GM12878 (cell line): ENCODE measurements around the gene PCCB. TPM values are rescaled to one million over a fixed set of nuclear protein-coding genes. Genes with fewer than 3 reads are reported as not detected.

ENCODE experiments used
- ATAC-seq: fragments of 200-7000 bp; cut with Tn5 transposase; 3 replicates; pipeline ENCODE4 v1.9.1; 2020; ENCODE audit warnings: mild to moderate bottlenecking, moderate library complexity
- BruUV-seq: library from RNA; stranded (reverse); fragments of 400-500 nt; replicated peaks from 2 replicates; lab custom pipeline; 2021; lab: Mats Ljungman, UMichigan
- CTCF ChIA-PET: fragments of 300-600 bp; sonication (Branson Sonifier 250); formaldehyde crosslinking; extraction: SDS; loops from one replicate; lab custom pipeline; 2021; ENCODE audit warnings: inconsistent platforms; lab: Yijun Ruan, JAX
- POLR2A ChIA-PET: fragments of 350-600 bp; formaldehyde crosslinking; extraction: SDS; loops from one replicate; lab custom pipeline; 2021; ENCODE audit warnings: inconsistent platforms; lab: Charles Lee
- RAD21 ChIA-PET: fragments of 300-600 bp; sonication (Branson Sonifier 250); formaldehyde crosslinking; loops from one replicate; lab custom pipeline; 2023; ENCODE audit warnings: antibody characterized with exemption; ENCODE audit not compliant: unreplicated experiment; lab: Charles Lee
- SMC1A ChIA-PET: fragments of 300-600 bp; sonication (Branson Sonifier 250); formaldehyde crosslinking; loops from one replicate; lab custom pipeline; 2023; ENCODE audit not compliant: unreplicated experiment, uncharacterized antibody; lab: Charles Lee
- DNase-seq: peaks from one replicate; pipeline ENCODE4 v3.0.0-alpha.2; 2011; ENCODE audit warnings: low read depth, low spot score
- FAIRE-seq: peaks from 3 replicates; lab custom pipeline; 2011; peaks lifted over from hg19 to GRCh38; lab: Jason Lieb, UNC
- H2AFZ ChIP-seq: 2 replicates; pipeline ENCODE4 v1.6.0; 2011; ENCODE audit warnings: low read depth, low read length, control low read depth; ENCODE audit not compliant: control insufficient read depth
- H3K27ac ChIP-seq: 2 replicates; pipeline ENCODE4 v1.5.1; 2011; ENCODE audit warnings: control low read depth; ENCODE audit not compliant: control insufficient read depth, insufficient read depth
- H3K27me3 ChIP-seq, 2 experiments: replicated peaks in 1 of 2; 2 replicates each; pipeline versions ENCODE4 v1.6.0 to v1.6.1; 2011; ENCODE audit warnings: low read length in 1 of 2; ENCODE audit not compliant: control insufficient read depth in 2 of 2, insufficient read depth in 2 of 2
- H3K36me3 ChIP-seq, 2 experiments: 2 replicates each; pipeline ENCODE4 v1.5.1; 2011; ENCODE audit warnings: low read length in 1 of 2; ENCODE audit not compliant: control insufficient read depth in 2 of 2, insufficient read depth in 2 of 2
- H3K4me1 ChIP-seq: 2 replicates; pipeline ENCODE4 v1.6.1; 2011; ENCODE audit warnings: mild to moderate bottlenecking, low read length, moderate library complexity, mixed read lengths; ENCODE audit not compliant: control insufficient read depth, insufficient read depth
- H3K4me2 ChIP-seq: 2 replicates; pipeline ENCODE4 v1.6.0; 2011; ENCODE audit warnings: control low read depth; ENCODE audit not compliant: control insufficient read depth, insufficient read depth
- H3K4me3 ChIP-seq: fragments of 200-600 bp; sonication (generic); 2 replicates; pipeline ENCODE4 v1.5.1; 2016
- H3K79me2 ChIP-seq: 2 replicates; pipeline ENCODE4 v1.6.0; 2011; ENCODE audit warnings: low read length; ENCODE audit not compliant: control insufficient read depth, insufficient read depth
- H3K9ac ChIP-seq: 2 replicates; pipeline ENCODE4 v1.8.0; 2011; ENCODE audit warnings: low read length, control low read depth, mixed read lengths; ENCODE audit not compliant: control insufficient read depth, insufficient read depth
- H3K9me3 ChIP-seq: replicated peaks from 3 replicates; pipeline ENCODE4 v1.5.1; 2011; ENCODE audit warnings: mild to moderate bottlenecking, low read length; ENCODE audit not compliant: control insufficient read depth, insufficient read depth
- H4K20me1 ChIP-seq: 2 replicates; pipeline ENCODE4 v1.6.0; 2011; ENCODE audit not compliant: control insufficient read depth, insufficient read depth
- ASH2L ChIP-seq: fragments of 300-600, 200-600 bp; sonication (generic); IDR thresholded peaks from 2 replicates; pipeline ENCODE4 v1.6.1; 2017; ENCODE audit warnings: low read depth, mild to moderate bottlenecking, borderline replicate concordance
- CBFB ChIP-seq: IDR thresholded peaks from 2 replicates; pipeline ENCODE4 v1.6.1; 2016; ENCODE audit warnings: antibody characterized with exemption, low read depth
- CHD1 ChIP-seq: IDR thresholded peaks from 2 replicates; pipeline ENCODE4 v1.6.1; 2012; ENCODE audit warnings: low read depth, low read length, improper control_type of control experiment
- CREB1 ChIP-seq: IDR thresholded peaks from 2 replicates; pipeline ENCODE4 v1.6.1; 2012; ENCODE audit warnings: low read depth, mild to moderate bottlenecking, inconsistent platforms
- DPF2 ChIP-seq: fragments of 450-650 bp; IDR thresholded peaks from 2 replicates; pipeline ENCODE4 v1.6.1; 2017; ENCODE audit warnings: mild to moderate bottlenecking
- ELK1 ChIP-seq: IDR thresholded peaks from 2 replicates; pipeline ENCODE4 v1.6.1; 2012; ENCODE audit warnings: low read depth, low read length, improper control_type of control experiment
- FOXK2 ChIP-seq: fragments of 450-650 bp; IDR thresholded peaks from 2 replicates; pipeline ENCODE4 v1.6.1; 2017; ENCODE audit warnings: mild to moderate bottlenecking, moderate library complexity
- NR2F1 ChIP-seq: fragments of 450-650 bp; conservative IDR thresholded peaks from 2 replicates; pipeline ENCODE4 v1.6.1; 2017; ENCODE audit warnings: mild to moderate bottlenecking
- PAX5 ChIP-seq: IDR thresholded peaks from 2 replicates; pipeline ENCODE4 v1.6.1; 2011; ENCODE audit warnings: low read depth, low read length, borderline replicate concordance
- REST ChIP-seq: IDR thresholded peaks from 2 replicates; pipeline ENCODE4 v1.6.1; 2012; ENCODE audit warnings: mild to moderate bottlenecking, low read depth, low read length
- ZZZ3 ChIP-seq: IDR thresholded peaks from 2 replicates; pipeline ENCODE4 v1.6.1; 2011; ENCODE audit warnings: low read depth; ENCODE audit not compliant: control insufficient read depth, insufficient read length
- WGBS: methylation state at CpG from one replicate; pipeline ENCODE4 v1.1.6; 2016; ENCODE audit warnings: low lambda C conversion rate; ENCODE audit not compliant: insufficient replicate concordance, insufficient coverage; ENCODE audit errors: missing lambda C conversion rate; 5-methylcytosine and 5-hydroxymethylcytosine counted together
- in situ Hi-C: fragments of 300-500 bp; cut with MboI; formaldehyde crosslinking; loops from 9 replicates; pipeline ENCODE4 v1.14.3; 2018; ENCODE audit warnings: mixed read lengths
- intact Hi-C: fragments of 100-400 bp; cut with micrococcal nuclease; formaldehyde crosslinking; loops from one replicate; pipeline ENCODE4 v1.14.2; 2022; ENCODE audit not compliant: unreplicated experiment
- polyA plus RNA-seq, 11 experiments: library from polyadenylated mRNA; depleted of rRNA in 4 of 11; unstranded in 6 of 11; stranded (reverse) in 5 of 11; fragments of >200 nt; fragmentation: Nextera tagmentation in 4 of 11; fragmentation: Illumina TruSeq in 1 of 11; extraction: Ambion mirVana in 4 of 11; extraction: Trizol in 1 of 11; gene quantifications; 1 replicate in 1 of 11; 2 replicates in 10 of 11; pipeline versions ENCODE4 v1.2.1 to v1.2.3, GENCODE V29; 2011 to 2016; ENCODE audit warnings: inconsistent platforms in 2 of 11, missing spikeins in 2 of 11, low read depth in 1 of 11
- total RNA-seq, 4 experiments: library from RNA; depleted of rRNA in 3 of 4; stranded (reverse); fragments of >200 nt in 3 of 4; fragmentation: Illumina TruSeq in 1 of 4; extraction: Trizol in 1 of 4; gene quantifications; 2 replicates each; pipeline versions ENCODE4 v1.2.1 to v1.2.3, GENCODE V29; 2013 to 2021
- TF ChIP-seq, protein P1 (sequence below): fragments of 450-650 bp; IDR thresholded peaks from 2 replicates; pipeline ENCODE4 v1.6.1; 2018; ENCODE audit warnings: mild to moderate bottlenecking, low read depth, moderate library complexity; ENCODE audit not compliant: partially characterized antibody
- TF ChIP-seq, protein P2 (sequence below): IDR thresholded peaks from 2 replicates; pipeline ENCODE4 v1.6.1; 2012; ENCODE audit warnings: low read depth, low read length, improper control_type of control experiment
- TF ChIP-seq, protein P3 (sequence below): fragments of 450-650 bp; formaldehyde crosslinking; IDR thresholded peaks from 2 replicates; pipeline ENCODE4 v1.5.0; 2022; ENCODE audit warnings: mild to moderate bottlenecking, missing genetic modification characterization

The PCCB gene
- total and polyA plus RNA-seq, 10 of the 15 experiments (the other 5 are each of a cell fraction or from before 2014, with no cell fraction given): 67.2 to 133 (median 86.9) TPM

DNA sequence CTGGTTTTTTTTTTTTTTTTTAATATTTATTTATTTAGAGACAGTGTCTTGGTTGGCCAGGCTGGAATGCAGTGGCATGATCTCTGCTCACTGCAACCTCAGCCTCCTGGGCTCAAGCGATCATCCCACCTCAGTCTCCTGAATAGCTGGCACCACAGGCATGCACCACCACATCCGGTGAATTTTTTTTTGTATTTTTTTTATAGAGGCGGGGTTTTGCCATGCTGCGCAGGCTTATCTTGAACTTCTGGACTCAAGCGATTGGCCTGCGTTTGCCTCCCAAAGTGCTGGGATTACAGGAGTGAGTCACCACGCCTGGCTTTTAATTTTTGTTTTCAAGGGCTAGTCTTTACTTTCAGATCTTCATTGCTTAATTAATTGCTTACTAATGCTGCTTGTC, 13.1 kb downstream of the PCCB start:
- CTCF ChIA-PET: no interaction called here
- intact Hi-C loops (no loop called here), in situ Hi-C loops (no loop called here)
- RAD21 ChIA-PET: no interaction called here
- no peak overlapping the region for H3K4me2 ChIP-seq
- BruUV-seq: no TSS peak
- peaks cover 2 to 11% of the 10 kb centered on the region in 2 experiments for H3K36me3 ChIP-seq
- no peaks in the 10 kb centered on the region for H4K20me1 ChIP-seq
- no peak overlapping the region for H2AFZ ChIP-seq
- no peaks in the 10 kb centered on the region for H3K27me3 ChIP-seq
- DNase-seq (no peak), FAIRE-seq (no peak), ATAC-seq (no peak)
- H3K4me1 ChIP-seq: peaks cover 2% of the 10 kb centered on the region; the same call in 1 of the 2 replicates
- no peaks in the 10 kb centered on the region for H3K79me2 ChIP-seq
- SMC1A ChIA-PET: no interaction called here
- no peak overlapping the region for H3K27ac ChIP-seq
- POLR2A ChIA-PET: interaction anchor here (0.6 kb wide), 1 partner anchor 52 kb away, joined by 4 read pairs; no protein-coding TSS in a partner anchor
- H3K4me3 ChIP-seq: no peak overlapping the region
- whole genome bisulfite sequencing: 98% methylated on average over 7 of the region's 7 CpGs
- no peaks in the 10 kb centered on the region for H3K9me3 ChIP-seq
- no peak overlapping the region for H3K9ac ChIP-seq
- no peak for TF ChIP-seq ZZZ3
- TF ChIP-seq ELK1: no peak
- TF ChIP-seq, protein P1, sequence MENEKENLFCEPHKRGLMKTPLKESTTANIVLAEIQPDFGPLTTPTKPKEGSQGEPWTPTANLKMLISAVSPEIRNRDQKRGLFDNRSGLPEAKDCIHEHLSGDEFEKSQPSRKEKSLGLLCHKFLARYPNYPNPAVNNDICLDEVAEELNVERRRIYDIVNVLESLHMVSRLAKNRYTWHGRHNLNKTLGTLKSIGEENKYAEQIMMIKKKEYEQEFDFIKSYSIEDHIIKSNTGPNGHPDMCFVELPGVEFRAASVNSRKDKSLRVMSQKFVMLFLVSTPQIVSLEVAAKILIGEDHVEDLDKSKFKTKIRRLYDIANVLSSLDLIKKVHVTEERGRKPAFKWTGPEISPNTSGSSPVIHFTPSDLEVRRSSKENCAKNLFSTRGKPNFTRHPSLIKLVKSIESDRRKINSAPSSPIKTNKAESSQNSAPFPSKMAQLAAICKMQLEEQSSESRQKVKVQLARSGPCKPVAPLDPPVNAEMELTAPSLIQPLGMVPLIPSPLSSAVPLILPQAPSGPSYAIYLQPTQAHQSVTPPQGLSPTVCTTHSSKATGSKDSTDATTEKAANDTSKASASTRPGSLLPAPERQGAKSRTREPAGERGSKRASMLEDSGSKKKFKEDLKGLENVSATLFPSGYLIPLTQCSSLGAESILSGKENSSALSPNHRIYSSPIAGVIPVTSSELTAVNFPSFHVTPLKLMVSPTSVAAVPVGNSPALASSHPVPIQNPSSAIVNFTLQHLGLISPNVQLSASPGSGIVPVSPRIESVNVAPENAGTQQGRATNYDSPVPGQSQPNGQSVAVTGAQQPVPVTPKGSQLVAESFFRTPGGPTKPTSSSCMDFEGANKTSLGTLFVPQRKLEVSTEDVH: no peak
- TF ChIP-seq CBFB: no peak
- no peak for TF ChIP-seq CREB1
- TF ChIP-seq REST: no peak
- no peak for TF ChIP-seq DPF2
- no peak for TF ChIP-seq PAX5
- no peak for TF ChIP-seq CHD1
- TF ChIP-seq ASH2L: no peak
- TF ChIP-seq, protein P2, sequence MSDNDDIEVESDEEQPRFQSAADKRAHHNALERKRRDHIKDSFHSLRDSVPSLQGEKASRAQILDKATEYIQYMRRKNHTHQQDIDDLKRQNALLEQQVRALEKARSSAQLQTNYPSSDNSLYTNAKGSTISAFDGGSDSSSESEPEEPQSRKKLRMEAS: no peak
- TF ChIP-seq, protein P3, sequence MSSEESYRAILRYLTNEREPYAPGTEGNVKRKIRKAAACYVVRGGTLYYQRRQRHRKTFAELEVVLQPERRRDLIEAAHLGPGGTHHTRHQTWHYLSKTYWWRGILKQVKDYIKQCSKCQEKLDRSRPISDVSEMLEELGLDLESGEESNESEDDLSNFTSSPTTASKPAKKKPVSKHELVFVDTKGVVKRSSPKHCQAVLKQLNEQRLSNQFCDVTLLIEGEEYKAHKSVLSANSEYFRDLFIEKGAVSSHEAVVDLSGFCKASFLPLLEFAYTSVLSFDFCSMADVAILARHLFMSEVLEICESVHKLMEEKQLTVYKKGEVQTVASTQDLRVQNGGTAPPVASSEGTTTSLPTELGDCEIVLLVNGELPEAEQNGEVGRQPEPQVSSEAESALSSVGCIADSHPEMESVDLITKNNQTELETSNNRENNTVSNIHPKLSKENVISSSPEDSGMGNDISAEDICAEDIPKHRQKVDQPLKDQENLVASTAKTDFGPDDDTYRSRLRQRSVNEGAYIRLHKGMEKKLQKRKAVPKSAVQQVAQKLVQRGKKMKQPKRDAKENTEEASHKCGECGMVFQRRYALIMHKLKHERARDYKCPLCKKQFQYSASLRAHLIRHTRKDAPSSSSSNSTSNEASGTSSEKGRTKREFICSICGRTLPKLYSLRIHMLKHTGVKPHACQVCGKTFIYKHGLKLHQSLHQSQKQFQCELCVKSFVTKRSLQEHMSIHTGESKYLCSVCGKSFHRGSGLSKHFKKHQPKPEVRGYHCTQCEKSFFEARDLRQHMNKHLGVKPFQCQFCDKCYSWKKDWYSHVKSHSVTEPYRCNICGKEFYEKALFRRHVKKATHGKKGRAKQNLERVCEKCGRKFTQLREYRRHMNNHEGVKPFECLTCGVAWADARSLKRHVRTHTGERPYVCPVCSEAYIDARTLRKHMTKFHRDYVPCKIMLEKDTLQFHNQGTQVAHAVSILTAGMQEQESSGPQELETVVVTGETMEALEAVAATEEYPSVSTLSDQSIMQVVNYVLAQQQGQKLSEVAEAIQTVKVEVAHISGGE (CRISPR knock-in tag): no peak
- TF ChIP-seq NR2F1: no peak
- TF ChIP-seq FOXK2: no peak
